Effector memory CD8-positive, alpha-beta T cell (primary cell): Measurements from ENCODE around the gene BOLA1.

ENCODE experiments used
- ATAC-seq: fragments of 150-1000 bp; cut with Tn5 transposase; replicated peaks from 2 replicates; pipeline ENCODE4 v1.10.0; 2021; ENCODE audit warnings: mild to moderate bottlenecking, moderate library complexity
- DNase-seq, 3 experiments: peaks; one replicate each; pipeline ENCODE4 v3.0.0; 2021
- H3K27ac Mint-ChIP-seq, 2 donors: one replicate each; pipeline ENCODE4 v1.8.0; 2022; ENCODE audit warnings: mild to moderate bottlenecking in 2 of 2, mixed read lengths in 2 of 2, moderate library complexity in 2 of 2
- H3K27me3 Mint-ChIP-seq, 2 donors: one replicate each; pipeline ENCODE4 v1.8.0; 2022; ENCODE audit warnings: mixed read lengths in 2 of 2
- H3K36me3 Mint-ChIP-seq: one replicate; pipeline ENCODE4 v1.8.0; 2022; ENCODE audit warnings: mild to moderate bottlenecking, moderate library complexity, mixed read lengths; ENCODE audit not compliant: insufficient read depth
- H3K4me1 Mint-ChIP-seq, 2 donors: one replicate each; pipeline ENCODE4 v1.8.0; 2022; ENCODE audit warnings: low read depth in 2 of 2, mixed read lengths in 2 of 2
- H3K4me3 Mint-ChIP-seq, 2 donors: one replicate each; pipeline ENCODE4 v1.8.0; 2022; ENCODE audit warnings: mild to moderate bottlenecking in 2 of 2, mixed read lengths in 2 of 2, moderate library complexity in 2 of 2
- H3K9me3 Mint-ChIP-seq, 2 donors: one replicate each; pipeline ENCODE4 v1.8.0; 2022; ENCODE audit warnings: mixed read lengths in 2 of 2

Gene BOLA1

GRCh38 chr1:149906570-149907075 is 7.3 kb downstream of the BOLA1 start:
- peaks cover 5% of the 10 kb centered on the region for H3K36me3 Mint-ChIP-seq
- H3K27me3 Mint-ChIP-seq, result no peaks in the 10 kb centered on the region
- ATAC-seq, result no peak
- no peaks in the 10 kb centered on the region for H3K9me3 Mint-ChIP-seq
- H3K4me3 Mint-ChIP-seq, result no peak overlapping the region
- peaks cover 0 to 11% of the 10 kb centered on the region in 2 donors for H3K4me1 Mint-ChIP-seq
- H3K27ac Mint-ChIP-seq, result peak overlapping the region in 1 of 2 donors; percentile 35
- no peak for DNase-seq

- Mint-ChIP-seq H3K4me3 (no peak overlapping the region), H3K27ac (no peak overlapping the region), H3K9me3 (no peaks in the 10 kb centered on the region)
Measured at GRCh38 chr1:149914545-149914944, 15.2 kb downstream of the BOLA1 start.

GRCh38 chr1:149915429-149916192 is 16.2 kb downstream of the BOLA1 start:
- Mint-ChIP-seq H3K27ac (peak overlapping the region; percentile 75 to 82), H3K36me3 (no peaks in the 10 kb centered on the region), H3K27me3 (peaks cover 0 to 19% of the 10 kb centered on the region in 2 donors), H3K9me3 (no peaks in the 10 kb centered on the region), H3K4me3 (peak overlapping the region; percentile 79 to 83), H3K4me1 (peaks cover 17 to 20% of the 10 kb centered on the region in 2 donors)
- no peak for DNase-seq
- ATAC-seq, result no peak

More at GRCh38 chr1:149914545-149914944, 15.2 kb downstream of the BOLA1 start:
- no peaks in the 10 kb centered on the region for H3K36me3 Mint-ChIP-seq
- DNase-seq (no peak), ATAC-seq (no peak)
- H3K4me1 Mint-ChIP-seq, result peaks cover 17 to 20% of the 10 kb centered on the region in 2 donors
- peaks cover 0 to 19% of the 10 kb centered on the region in 2 donors for H3K27me3 Mint-ChIP-seq

GRCh38 chr1:149916193-149916897 is 17.0 kb downstream of the BOLA1 start:
- Mint-ChIP-seq H3K4me3 (peak overlapping the region; percentile 79 to 83), H3K9me3 (no peaks in the 10 kb centered on the region), H3K36me3 (no peaks in the 10 kb centered on the region), H3K4me1 (peaks cover 17 to 18% of the 10 kb centered on the region in 2 donors), H3K27me3 (peaks cover 0 to 19% of the 10 kb centered on the region in 2 donors), H3K27ac (peak overlapping the region; percentile 75 to 82)
- DNase-seq (no peak), ATAC-seq (no peak)

GRCh38 chr1:149916898-149917252 is 17.5 kb downstream of the BOLA1 start:
- H3K27ac Mint-ChIP-seq, result peak overlapping the region in 1 of 2 donors; percentile 75
- no peak for DNase-seq

GRCh38 chr1:149917571-149918144 is 18.3 kb downstream of the BOLA1 start, which contains the start of gene SV2A:
TSS of gene SV2A (minus strand) at chr1:149917844. CDS start at chr1:149913840, 4,004 bp downstream.
- Mint-ChIP-seq H3K27me3 (peaks cover 0 to 19% of the 10 kb centered on the region in 2 donors), H3K27ac (peak within 1 kb of the TSS; percentile 65 to 75), H3K4me1 (peaks cover 17% of the 10 kb centered on the region in 2 donors), H3K36me3 (peaks cover 7% of the 10 kb centered on the region), H3K4me3 (peak within 1 kb of the TSS; percentile 79 to 83), H3K9me3 (no peaks in the 10 kb centered on the region)
- ATAC-seq (peak; percentile 75), DNase-seq (no peak)

More at GRCh38 chr1:149916898-149917252, 17.5 kb downstream of the BOLA1 start:
- peaks cover 17% of the 10 kb centered on the region in 2 donors for H3K4me1 Mint-ChIP-seq
- H3K36me3 Mint-ChIP-seq, result no peaks in the 10 kb centered on the region
- H3K4me3 Mint-ChIP-seq, result peak overlapping the region; percentile 79 to 83
- no peaks in the 10 kb centered on the region for H3K9me3 Mint-ChIP-seq
- peak; percentile 8 for ATAC-seq
- peaks cover 0 to 19% of the 10 kb centered on the region in 2 donors for H3K27me3 Mint-ChIP-seq

GRCh38 chr1:149923626-149924025 is 24.3 kb downstream of the BOLA1 start:
- ATAC-seq (no peak), DNase-seq (no peak)
- no peak overlapping the region for H3K4me3 Mint-ChIP-seq
- H3K27me3 Mint-ChIP-seq, result peaks cover 0 to 2% of the 10 kb centered on the region in 2 donors
- peaks cover 57% of the 10 kb centered on the region for H3K36me3 Mint-ChIP-seq
- H3K27ac Mint-ChIP-seq, result peak overlapping the region; percentile 44 to 89
- H3K4me1 Mint-ChIP-seq, result peaks cover 31 to 37% of the 10 kb centered on the region in 2 donors
- H3K9me3 Mint-ChIP-seq, result no peaks in the 10 kb centered on the region

GRCh38 chr1:149925345-149925744 is 26.0 kb downstream of the BOLA1 start:
- DNase-seq, result no peak
- peak overlapping the region; percentile 7 to 19 for H3K27ac Mint-ChIP-seq

GRCh38 chr1:149925751-149926150 is 26.4 kb downstream of the BOLA1 start:
- Mint-ChIP-seq H3K27ac (peak overlapping the region; percentile 7 to 19), H3K4me1 (peaks cover 36 to 39% of the 10 kb centered on the region in 2 donors), H3K27me3 (peaks cover 4 to 6% of the 10 kb centered on the region in 2 donors), H3K4me3 (peak overlapping the region; percentile 89 to 95), H3K36me3 (peaks cover 57% of the 10 kb centered on the region), H3K9me3 (no peaks in the 10 kb centered on the region)
- DNase-seq (no peak), ATAC-seq (no peak)

More at GRCh38 chr1:149925345-149925744, 26.0 kb downstream of the BOLA1 start:
- no peak for ATAC-seq
- H3K36me3 Mint-ChIP-seq, result peaks cover 57% of the 10 kb centered on the region
- H3K4me3 Mint-ChIP-seq, result peak overlapping the region; percentile 89 to 95
- H3K27me3 Mint-ChIP-seq, result peaks cover 0 to 2% of the 10 kb centered on the region in 2 donors
- peaks cover 33 to 39% of the 10 kb centered on the region in 2 donors for H3K4me1 Mint-ChIP-seq
- H3K9me3 Mint-ChIP-seq, result no peaks in the 10 kb centered on the region

- peaks cover 57% of the 10 kb centered on the region for H3K36me3 Mint-ChIP-seq
- H3K4me3 Mint-ChIP-seq, result peak overlapping the region; percentile 89 to 95
- H3K9me3 Mint-ChIP-seq, result no peaks in the 10 kb centered on the region
- H3K4me1 Mint-ChIP-seq, result peaks cover 37 to 39% of the 10 kb centered on the region in 2 donors
- ATAC-seq (no peak), DNase-seq (no peak)
- H3K27me3 Mint-ChIP-seq, result peaks cover 5 to 11% of the 10 kb centered on the region in 2 donors
- H3K27ac Mint-ChIP-seq, result peak overlapping the region in 1 of 2 donors; percentile 7
Measured at GRCh38 chr1:149926296-149926695, 26.9 kb downstream of the BOLA1 start.

GRCh38 chr1:149927056-149927562 is 27.7 kb downstream of the BOLA1 start:
- Mint-ChIP-seq H3K36me3 (peaks cover 56% of the 10 kb centered on the region), H3K27me3 (peaks cover 13 to 20% of the 10 kb centered on the region in 2 donors), H3K27ac (peak overlapping the region; percentile 95 to 99), H3K9me3 (no peaks in the 10 kb centered on the region), H3K4me3 (peak overlapping the region; percentile 89 to 95), H3K4me1 (peaks cover 37 to 39% of the 10 kb centered on the region in 2 donors)
- ATAC-seq (no peak), DNase-seq (no peak)

GRCh38 chr1:149927563-149928400 is 28.4 kb downstream of the BOLA1 start, which contains the start of gene SF3B4:
TSS of gene SF3B4 (minus strand) at chr1:149927803. CDS start at chr1:149927759, 44 bp downstream.
- H3K9me3 Mint-ChIP-seq, result no peaks in the 10 kb centered on the region
- peak; percentile 94 to 95 (median 95) for DNase-seq
- peak; percentile 93 for ATAC-seq
- peak within 1 kb of the TSS; percentile 95 to 99 for H3K27ac Mint-ChIP-seq
- peak within 1 kb of the TSS; percentile 89 to 95 for H3K4me3 Mint-ChIP-seq
- peaks cover 37 to 39% of the 10 kb centered on the region in 2 donors for H3K4me1 Mint-ChIP-seq
- peaks cover 13 to 23% of the 10 kb centered on the region in 2 donors for H3K27me3 Mint-ChIP-seq
- H3K36me3 Mint-ChIP-seq, result peaks cover 49% of the 10 kb centered on the region
